CD14-positive monocyte (primary cell): Measurements from ENCODE around the gene HMGB4. TPM values are rescaled to one million over a fixed set of nuclear protein-coding genes. Genes with fewer than 3 reads are reported as not detected.

ENCODE experiments used
- DNase-seq, 3 donors: peaks; one replicate each; pipeline ENCODE4 v3.0.0-alpha.2; 2011 to 2022
- H2AFZ ChIP-seq: 2 replicates; pipeline ENCODE4 v1.6.0; 2012; ENCODE audit warnings: mild to moderate bottlenecking, low read depth, low read length, inconsistent platforms; ENCODE audit not compliant: insufficient read depth, poor library complexity, severe bottlenecking
- H3K27ac ChIP-seq, 2 donors: 1 replicate in 1 of 2; 2 replicates in 1 of 2; pipeline ENCODE4 v1.5.1; 2012 to 2013; ENCODE audit warnings: low read length in 2 of 2, control low read depth in 1 of 2, inconsistent platforms in 1 of 2, low read depth in 1 of 2, mild to moderate bottlenecking in 1 of 2
- H3K27me3 ChIP-seq, 2 donors: one replicate each; pipeline versions ENCODE4 v1.6.0 to v1.6.1; 2011 to 2013; ENCODE audit warnings: low read length in 2 of 2; ENCODE audit not compliant: control insufficient read depth in 2 of 2, insufficient read depth in 2 of 2
- H3K36me3 ChIP-seq, 2 donors: replicated peaks in 1 of 2; 1 replicate in 1 of 2; 2 replicates in 1 of 2; pipeline versions ENCODE4 v1.5.1 to v1.6.1; 2012 to 2013; ENCODE audit warnings: low read length in 2 of 2, control low read depth in 1 of 2, inconsistent platforms in 1 of 2, mild to moderate bottlenecking in 1 of 2; ENCODE audit not compliant: insufficient read depth in 2 of 2, control insufficient read depth in 1 of 2
- H3K4me1 ChIP-seq, 2 donors: 1 replicate in 1 of 2; 2 replicates in 1 of 2; pipeline versions ENCODE4 v1.5.1 to v1.6.1; 2012 to 2013; ENCODE audit warnings: low read length in 2 of 2, control low read depth in 1 of 2, inconsistent platforms in 1 of 2, mild to moderate bottlenecking in 1 of 2, moderate library complexity in 1 of 2; ENCODE audit not compliant: insufficient read depth in 2 of 2, control insufficient read depth in 1 of 2
- H3K4me2 ChIP-seq: replicated peaks from 2 replicates; pipeline ENCODE3; 2012; ENCODE audit warnings: low read length, moderate library complexity, mild to moderate bottlenecking; ENCODE audit not compliant: poor library complexity, severe bottlenecking; ENCODE audit errors: extremely low read depth
- H3K4me3 ChIP-seq, 3 experiments: fragments of 200-600 bp in 1 of 3; sonication (generic) in 1 of 3; replicated peaks in 1 of 3; 1 replicate in 2 of 3; 2 replicates in 1 of 3; pipeline ENCODE4 v1.5.1; 2011 to 2013; ENCODE audit warnings: low read length in 3 of 3, mild to moderate bottlenecking in 3 of 3, control low read depth in 2 of 3, low read depth in 2 of 3, inconsistent platforms in 1 of 3, moderate library complexity in 1 of 3
- H3K79me2 ChIP-seq: 2 replicates; pipeline ENCODE4 v1.6.0; 2012; ENCODE audit warnings: mild to moderate bottlenecking, control low read depth, inconsistent platforms, low read length, moderate library complexity; ENCODE audit not compliant: insufficient read depth
- H3K9ac ChIP-seq: 2 replicates; pipeline ENCODE4 v1.6.0; 2017; ENCODE audit warnings: low read length, mild to moderate bottlenecking; ENCODE audit not compliant: insufficient read depth, poor library complexity, severe bottlenecking
- H3K9me3 ChIP-seq, 2 donors: replicated peaks in 1 of 2; 1 replicate in 1 of 2; 2 replicates in 1 of 2; pipeline versions ENCODE4 v1.5.1 to v1.6.1; 2012 to 2013; ENCODE audit warnings: low read length in 2 of 2, control low read depth in 1 of 2; ENCODE audit not compliant: control insufficient read depth in 1 of 2, insufficient read depth in 1 of 2
- H4K20me1 ChIP-seq: 2 replicates; pipeline ENCODE4 v1.6.0; 2012; ENCODE audit warnings: mild to moderate bottlenecking, low read length, control low read depth, moderate library complexity; ENCODE audit not compliant: insufficient read depth
- H3K27ac Mint-ChIP-seq, 7 donors: one replicate each; pipeline ENCODE4 v1.8.0; 2020; ENCODE audit warnings: mild to moderate bottlenecking in 7 of 7, mixed read lengths in 7 of 7, moderate library complexity in 6 of 7, inconsistent platforms in 2 of 7
- H3K27me3 Mint-ChIP-seq, 3 donors: one replicate each; pipeline ENCODE4 v1.8.0; 2021 to 2022; ENCODE audit warnings: low read depth in 3 of 3, mild to moderate bottlenecking in 3 of 3, mixed read lengths in 3 of 3, moderate library complexity in 3 of 3, inconsistent platforms in 1 of 3
- H3K36me3 Mint-ChIP-seq, 2 donors: one replicate each; pipeline ENCODE4 v1.8.0; 2020; ENCODE audit warnings: mixed read lengths in 2 of 2, inconsistent platforms in 1 of 2, mild to moderate bottlenecking in 1 of 2
- H3K4me1 Mint-ChIP-seq: one replicate; pipeline ENCODE4 v1.8.0; 2020; ENCODE audit warnings: mild to moderate bottlenecking, mixed read lengths
- H3K4me3 Mint-ChIP-seq, 2 donors: one replicate each; pipeline ENCODE4 v1.8.0; 2020; ENCODE audit warnings: mild to moderate bottlenecking in 2 of 2, mixed read lengths in 2 of 2, moderate library complexity in 1 of 2
- H3K9me3 Mint-ChIP-seq, 7 donors: one replicate each; pipeline ENCODE4 v1.8.0; 2020 to 2022; ENCODE audit warnings: mixed read lengths in 7 of 7, mild to moderate bottlenecking in 6 of 7, moderate library complexity in 6 of 7, inconsistent platforms in 2 of 7
- CTCF ChIP-seq: fragments of 200-600 bp; IDR thresholded peaks from one replicate; pipeline ENCODE4 v1.8.0; 2022; ENCODE audit warnings: antibody characterized with exemption, mild to moderate bottlenecking
- whole genome bisulfite sequencing: methylation state at CpG from one replicate; pipeline ENCODE4 v1.1.5; 2013; ENCODE audit warnings: missing lambda C conversion rate; ENCODE audit not compliant: insufficient coverage; 5-methylcytosine and 5-hydroxymethylcytosine counted together
- intact Hi-C, 2 donors: fragments of 100-400 bp; cut with micrococcal nuclease; formaldehyde crosslinking; loops; one replicate each; pipeline versions ENCODE4 v1.15.0 to v1.15.1; 2023
- polyA plus RNA-seq, 3 donors: library from polyadenylated mRNA; depleted of rRNA in 1 of 3; unstranded in 2 of 3; stranded (reverse) in 1 of 3; fragments of 300-500 nt in 2 of 3; fragments of >200 nt in 1 of 3; fragmentation: Illumina TruSeq in 2 of 3; gene quantifications; 1 replicate in 2 of 3; 2 replicates in 1 of 3; pipeline ENCODE4 v1.2.3, GENCODE V29; 2012 to 2021

The HMGB4 gene
- polyA plus RNA-seq, 3 donors, result not detected

DNA sequence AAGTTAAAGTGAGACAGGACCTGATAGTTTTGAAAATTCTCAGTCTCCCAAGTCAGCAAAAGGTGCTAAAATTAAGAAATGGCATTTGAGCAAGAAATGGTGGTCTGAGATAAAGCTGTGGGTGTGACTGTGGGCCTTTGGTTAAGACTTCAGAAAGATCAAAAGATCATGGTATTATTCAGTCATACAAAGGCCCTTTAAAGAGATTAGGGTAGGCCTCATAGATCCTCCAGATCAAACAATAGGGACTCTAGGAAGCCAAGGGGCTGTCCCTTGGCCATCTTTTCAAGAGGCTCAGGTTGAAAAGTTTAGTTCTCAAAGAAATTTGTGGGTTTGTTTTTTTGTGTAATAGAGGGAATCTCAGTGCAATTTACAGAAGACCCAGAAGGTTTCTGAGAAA lies 8.4 kb downstream of the HMGB4 start:
- no peaks in the 10 kb centered on the region for H3K36me3 ChIP-seq
- no peaks in the 10 kb centered on the region for H3K4me1 ChIP-seq
- no peak for DNase-seq
- Mint-ChIP-seq H3K27ac (no peak overlapping the region), H3K27me3 (peaks cover 3 to 5% (median 4%) of the 10 kb centered on the region in 3 donors), H3K9me3 (peaks cover 0 to 16% (median 1%) of the 10 kb centered on the region in 7 donors), H3K36me3 (no peaks in the 10 kb centered on the region), H3K4me3 (no peak overlapping the region), H3K4me1 (no peaks in the 10 kb centered on the region)
- no peak overlapping the region for H3K27ac ChIP-seq
- H3K4me3 ChIP-seq, result no peak overlapping the region
- H3K9me3 ChIP-seq, result no peaks in the 10 kb centered on the region
- H3K79me2 ChIP-seq, result no peaks in the 10 kb centered on the region
- no peak overlapping the region for H3K4me2 ChIP-seq
- no peak overlapping the region for H3K9ac ChIP-seq
- no peaks in the 10 kb centered on the region for H4K20me1 ChIP-seq
- intact Hi-C loops, result no loop called here
- TF ChIP-seq CTCF, result no peak
- no peaks in the 10 kb centered on the region for H3K27me3 ChIP-seq
- no peak overlapping the region for H2AFZ ChIP-seq

GRCh38 chr1:33872683-33873082 lies 8.8 kb downstream of the HMGB4 start:
- no peak for TF ChIP-seq CTCF
- H3K9me3 Mint-ChIP-seq, result peaks cover 0 to 13% (median 1%) of the 10 kb centered on the region in 7 donors
- no peaks in the 10 kb centered on the region for H4K20me1 ChIP-seq
- no peak overlapping the region for H3K4me2 ChIP-seq
- H3K9ac ChIP-seq, result no peak overlapping the region
- no peak overlapping the region for H3K27ac Mint-ChIP-seq
- H3K36me3 ChIP-seq, result no peaks in the 10 kb centered on the region
- H3K27me3 Mint-ChIP-seq, result peaks cover 0 to 5% (median 1%) of the 10 kb centered on the region in 3 donors
- H3K4me1 Mint-ChIP-seq, result no peaks in the 10 kb centered on the region
- H2AFZ ChIP-seq, result no peak overlapping the region
- H3K4me3 ChIP-seq, result no peak overlapping the region
- H3K4me3 Mint-ChIP-seq, result no peak overlapping the region
- intact Hi-C loops, result no loop called here
- no CpG with 5 or more reads among the region's 2 CpGs for WGBS
- DNase-seq, result no peak
- no peaks in the 10 kb centered on the region for H3K9me3 ChIP-seq
- no peaks in the 10 kb centered on the region for H3K79me2 ChIP-seq
- no peaks in the 10 kb centered on the region for H3K36me3 Mint-ChIP-seq
- H3K27ac ChIP-seq, result no peak overlapping the region
- no peaks in the 10 kb centered on the region for H3K4me1 ChIP-seq
- H3K27me3 ChIP-seq, result no peaks in the 10 kb centered on the region
